Thymus (tissue), 14 donors: ENCODE results near the gene EDN2. TPM values are rescaled to one million over a fixed set of nuclear protein-coding genes. Genes with fewer than 3 reads are reported as not detected.

Experiments used
- DNase-seq, 9 donors: peaks; one replicate each; pipeline ENCODE4 v3.0.0-alpha.2; 2013; ENCODE audit warnings: low spot score in 9 of 9, low read depth in 6 of 9, missing footprints in 1 of 9
- H3K27ac ChIP-seq, 2 donors: one replicate each; pipeline ENCODE4 v1.5.1; 2013; ENCODE audit warnings: control low read depth in 1 of 2, low read depth in 1 of 2, low read length in 1 of 2, mild to moderate bottlenecking in 1 of 2, moderate library complexity in 1 of 2
- H3K27me3 ChIP-seq, 2 donors: one replicate each; pipeline ENCODE4 v1.5.1; 2013; ENCODE audit warnings: low read length in 1 of 2; ENCODE audit not compliant: control insufficient read depth in 2 of 2, insufficient read depth in 1 of 2
- H3K36me3 ChIP-seq, 2 donors: one replicate each; pipeline ENCODE4 v1.5.1; 2013; ENCODE audit warnings: low read length in 1 of 2, mild to moderate bottlenecking in 1 of 2, moderate library complexity in 1 of 2; ENCODE audit not compliant: control insufficient read depth in 2 of 2, insufficient read depth in 2 of 2
- H3K4me1 ChIP-seq, 2 donors: one replicate each; pipeline ENCODE4 v1.5.1; 2013; ENCODE audit warnings: low read length in 2 of 2; ENCODE audit not compliant: control insufficient read depth in 2 of 2, insufficient read depth in 2 of 2
- H3K4me3 ChIP-seq, 2 donors: one replicate each; pipeline ENCODE4 v1.5.1; 2013; ENCODE audit warnings: low read length in 2 of 2, control low read depth in 1 of 2, mild to moderate bottlenecking in 1 of 2
- H3K9me3 ChIP-seq, 2 donors: one replicate each; pipeline ENCODE4 v1.5.1; 2013; ENCODE audit warnings: low read length in 1 of 2, mild to moderate bottlenecking in 1 of 2; ENCODE audit not compliant: control insufficient read depth in 2 of 2, insufficient read depth in 1 of 2
- WGBS: extraction: QIAGEN DNeasy Blood & Tissue Kit; methylation state at CpG from one replicate; pipeline ENCODE4 v1.1.7; 2013; 5-methylcytosine and 5-hydroxymethylcytosine counted together
- long read RNA-seq, 10 donors: transcript quantifications; one replicate each; lab custom pipeline, GENCODE V29; 2026
- polyA plus RNA-seq: library from polyadenylated mRNA; stranded (reverse); fragments of 200-250 nt; gene quantifications from one replicate; pipeline ENCODE4 v1.2.3, GENCODE V29; 2013
- total RNA-seq: library from RNA; stranded (reverse); fragments of 120-200 nt; gene quantifications from one replicate; pipeline ENCODE4 v1.2.4, GENCODE V29; 2013
- donor health status: healthy.

EDN2 gene
- total RNA-seq: 0.14 TPM
- polyA plus RNA-seq: 1.0 TPM
- long read RNA-seq, donor 1: 0 reads
- long read RNA-seq, donor 2: 0 reads
- long read RNA-seq, donor 3: 0 reads
- long read RNA-seq, donor 4: 0 reads
- long read RNA-seq, donor 5: 0 reads
- long read RNA-seq, donor 6: 0 reads
- long read RNA-seq, donor 7: 0 reads
- long read RNA-seq, donor 8: 0 reads
- long read RNA-seq, donor 9: 0 reads
- long read RNA-seq, donor 10: 0 reads

GRCh38 chr1:41484402-41485241, at the start of gene EDN2:
TSS of gene EDN2 (minus strand) at chr1:41484683. CDS start at chr1:41484601, 82 bp downstream.
- Histone ChIP-seq H3K27ac (no peak within 1 kb of the TSS), H3K36me3 (no peaks in the 10 kb centered on the region), H3K4me3 (no peak within 1 kb of the TSS), H3K4me1 (peaks cover 0 to 30% of the 10 kb centered on the region in 2 donors), H3K27me3 (peaks cover 2 to 53% of the 10 kb centered on the region in 2 donors), H3K9me3 (no peaks in the 10 kb centered on the region)
- 75% methylated on average over 27 of the region's 27 CpGs for WGBS
- no peak for DNase-seq

GRCh38 chr1:41533731-41534080, 49.2 kb upstream of the EDN2 start:
- no peak overlapping the region for H3K27ac ChIP-seq
- H3K36me3 ChIP-seq: peaks cover 10 to 15% of the 10 kb centered on the region in 2 donors
- peaks cover 0 to 8% of the 10 kb centered on the region in 2 donors for H3K9me3 ChIP-seq
- no peak for DNase-seq
- no peak overlapping the region for H3K4me3 ChIP-seq
- no peaks in the 10 kb centered on the region for H3K4me1 ChIP-seq
- 90% methylated on average over 5 of the region's 5 CpGs for WGBS
- H3K27me3 ChIP-seq: no peaks in the 10 kb centered on the region

DNA sequence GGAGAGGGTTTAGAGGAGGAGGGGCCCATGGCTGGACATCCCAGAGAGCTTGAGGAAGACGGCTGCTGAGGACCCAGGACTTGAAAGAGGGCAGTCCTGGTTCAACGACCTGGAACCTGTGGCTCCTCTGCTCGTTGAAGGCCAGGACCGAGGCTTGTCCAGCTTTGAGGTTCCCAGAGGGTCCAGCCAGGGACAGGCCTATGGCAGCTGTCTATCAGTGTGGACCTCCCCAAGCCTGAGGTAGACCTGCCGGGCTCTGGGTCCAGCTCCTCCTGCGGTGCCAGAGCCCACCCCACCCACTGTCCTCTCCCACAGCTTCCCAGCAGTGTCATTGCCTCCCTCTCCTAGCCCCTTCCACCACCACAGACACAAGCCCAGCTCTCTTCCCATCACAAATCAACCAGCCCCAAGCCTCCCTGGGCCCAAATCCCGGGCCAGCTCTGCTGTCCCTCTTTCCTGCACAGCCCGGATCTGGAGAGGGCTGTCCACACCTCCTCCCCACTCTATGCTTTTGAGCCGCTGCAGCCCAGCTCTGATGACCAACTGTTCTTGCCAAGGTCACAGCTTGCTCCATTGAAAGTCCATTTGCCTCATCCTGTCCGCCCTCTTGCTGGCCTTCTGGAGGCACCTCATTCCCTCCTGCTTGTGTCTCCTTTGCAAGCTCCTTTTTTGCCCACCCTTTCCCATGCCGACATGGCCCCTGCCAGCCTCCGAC, 48.7 kb upstream of the EDN2 start:
- 97% methylated on average over 12 of the region's 12 CpGs for WGBS
- Histone ChIP-seq H3K4me3 (no peak overlapping the region), H3K27ac (no peak overlapping the region), H3K4me1 (no peaks in the 10 kb centered on the region), H3K27me3 (no peaks in the 10 kb centered on the region), H3K9me3 (peaks cover 0 to 8% of the 10 kb centered on the region in 2 donors), H3K36me3 (peaks cover 10% of the 10 kb centered on the region in 2 donors)
- no peak for DNase-seq

- no peak for DNase-seq
Measured at GRCh38 chr1:41532206-41532975, 47.9 kb upstream of the EDN2 start.

DNA sequence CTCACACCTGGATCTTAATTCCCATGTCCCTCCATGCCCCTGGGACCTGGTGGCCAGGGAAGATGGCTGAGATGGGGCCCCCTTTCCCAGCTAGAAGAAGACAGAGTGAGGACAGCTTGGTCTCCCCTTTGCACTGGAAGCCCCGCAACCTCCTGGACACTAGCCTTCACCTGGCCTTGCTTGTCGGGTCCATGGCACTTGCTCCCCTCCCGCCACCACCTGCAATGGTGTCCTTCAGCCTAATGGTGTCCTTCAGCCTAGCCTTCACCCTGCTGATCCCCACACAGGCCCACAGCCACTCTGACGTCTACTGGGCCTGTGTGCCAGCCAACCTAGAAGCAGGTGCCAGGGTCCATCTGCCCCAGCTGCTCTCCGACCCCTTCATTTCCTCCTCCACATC, 45.9 kb upstream of the EDN2 start:
- H3K4me1 ChIP-seq: no peaks in the 10 kb centered on the region
- no peak overlapping the region for H3K4me3 ChIP-seq
- WGBS: 98% methylated on average over 5 of the region's 5 CpGs
- H3K27me3 ChIP-seq: no peaks in the 10 kb centered on the region
- H3K36me3 ChIP-seq: peaks cover 5 to 7% of the 10 kb centered on the region in 2 donors
- H3K27ac ChIP-seq: no peak overlapping the region
- H3K9me3 ChIP-seq: peaks cover 0 to 8% of the 10 kb centered on the region in 2 donors
- no peak for DNase-seq

More at GRCh38 chr1:41532206-41532975, 47.9 kb upstream of the EDN2 start:
- H3K27me3 ChIP-seq: no peaks in the 10 kb centered on the region
- H3K9me3 ChIP-seq: peaks cover 0 to 8% of the 10 kb centered on the region in 2 donors
- peaks cover 4 to 8% of the 10 kb centered on the region in 2 donors for H3K36me3 ChIP-seq
- no peak overlapping the region for H3K4me3 ChIP-seq
- H3K27ac ChIP-seq: no peak overlapping the region
- 97% methylated on average over 8 of the region's 8 CpGs for WGBS
- H3K4me1 ChIP-seq: no peaks in the 10 kb centered on the region

GRCh38 chr1:41529621-41530395, 45.3 kb upstream of the EDN2 start:
- Histone ChIP-seq H3K9me3 (peaks cover 0 to 12% of the 10 kb centered on the region in 2 donors), H3K27me3 (no peaks in the 10 kb centered on the region), H3K36me3 (peaks cover 11 to 13% of the 10 kb centered on the region in 2 donors), H3K4me1 (no peaks in the 10 kb centered on the region), H3K27ac (no peak overlapping the region), H3K4me3 (no peak overlapping the region)
- WGBS: 93% methylated on average over 23 of the region's 23 CpGs
- no peak for DNase-seq

- Histone ChIP-seq H3K4me3 (no peak overlapping the region), H3K36me3 (peaks cover 14 to 21% of the 10 kb centered on the region in 2 donors), H3K4me1 (no peaks in the 10 kb centered on the region), H3K27me3 (no peaks in the 10 kb centered on the region), H3K27ac (no peak overlapping the region), H3K9me3 (peaks cover 0 to 12% of the 10 kb centered on the region in 2 donors)
- DNase-seq: no peak
- 63% methylated on average over 7 of the region's 7 CpGs for WGBS
Measured at GRCh38 chr1:41528726-41529605, 44.5 kb upstream of the EDN2 start.
